Measurements from ENCODE around the gene PAWR.

PAWR gene

DNA sequence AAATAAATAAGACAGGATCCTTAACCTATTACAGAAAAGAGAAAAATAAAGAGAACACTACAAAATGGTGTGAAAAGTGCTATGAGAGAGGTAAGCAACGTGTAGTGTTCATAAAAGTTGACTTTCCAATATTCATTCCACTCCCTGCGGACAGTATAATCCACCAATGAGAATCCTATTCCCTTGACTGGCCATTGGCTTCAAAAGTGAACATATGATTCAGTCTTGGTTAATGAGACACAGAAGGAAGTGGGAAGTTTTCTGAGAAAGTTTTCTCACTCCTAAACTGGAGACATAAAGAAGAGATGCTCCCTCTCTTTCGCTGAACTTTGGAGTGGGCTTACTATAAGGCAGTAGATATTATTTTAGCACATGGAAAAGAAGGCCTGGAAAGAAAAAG lies 153.1 kb downstream of the PAWR start:
- no peaks in the 10 kb centered on the region for H3K9me3 ChIP-seq (replicated peaks; ENCODE audit: low read length)
- H3K4me3 ChIP-seq (ENCODE audit: low read length), result no peak overlapping the region
- no peak overlapping the region for H3K4me2 ChIP-seq (ENCODE audit: low read length)
- peaks cover 6% of the 10 kb centered on the region for H3K4me1 ChIP-seq (ENCODE audit: control insufficient read depth, insufficient read depth, low read length)
- H3K9ac ChIP-seq (ENCODE audit: low read depth, low read length), result no peak overlapping the region
- H3K27me3 ChIP-seq (ENCODE audit: control insufficient read depth, insufficient read depth, low read length), result no peaks in the 10 kb centered on the region
- H3K36me3 ChIP-seq (ENCODE audit: insufficient read depth, low read length), result no peaks in the 10 kb centered on the region

DNA sequence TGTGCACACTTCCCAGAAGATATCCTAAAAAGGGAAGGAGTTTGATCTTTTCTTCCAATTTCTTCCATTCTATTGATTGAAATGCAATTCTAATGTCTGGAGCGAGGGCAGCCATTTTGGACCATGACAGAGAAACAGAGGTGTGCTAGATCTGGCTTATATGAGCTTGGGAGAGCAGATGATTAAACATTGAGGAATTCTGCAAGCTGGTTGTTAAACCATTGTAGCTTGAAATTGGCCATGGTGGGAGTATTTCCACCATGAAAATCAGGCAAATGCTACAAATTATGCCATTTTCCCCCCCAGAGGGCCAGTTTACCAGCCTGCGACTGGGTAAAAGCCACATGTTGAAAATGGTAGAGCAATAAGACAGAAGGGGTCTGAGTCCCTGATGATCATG lies 155.0 kb downstream of the PAWR start:
- Histone ChIP-seq H3K4me3 (ENCODE audit: low read length) (no peak overlapping the region), H3K36me3 (ENCODE audit: insufficient read depth, low read length) (no peaks in the 10 kb centered on the region), H3K4me2 (ENCODE audit: low read length) (no peak overlapping the region), H3K9ac (ENCODE audit: low read depth, low read length) (no peak overlapping the region), H3K27me3 (ENCODE audit: control insufficient read depth, insufficient read depth, low read length) (no peaks in the 10 kb centered on the region), H3K9me3 (replicated peaks; ENCODE audit: low read length) (no peaks in the 10 kb centered on the region), H3K4me1 (ENCODE audit: control insufficient read depth, insufficient read depth, low read length) (peaks cover 22% of the 10 kb centered on the region)
